ENCODE measurements around the gene ARHGAP44.

ARHGAP44 gene

GRCh38 chr17:13030056-13030455, 240.8 kb downstream of the ARHGAP44 start:
- CTCF ChIA-PET = interaction anchor here (0.7 to 6.2 kb wide), 59 partner anchors 8 to 1896 kb away, joined by 3 to 137 read pairs (median 4); partner anchors contain the start of gene ELAC2
- Histone ChIP-seq H3K36me3 (ENCODE audit: control insufficient read depth in 2 of 2, insufficient read depth in 1 of 2, low read length in 2 of 2) (no peaks in the 10 kb centered on the region), H3K9me3 (ENCODE audit: control insufficient read depth, insufficient read depth, low read depth, low read length) (no peaks in the 10 kb centered on the region), H3K4me3 (ENCODE audit: low read depth, low read length) (no peak overlapping the region), H3K4me1 (ENCODE audit: control insufficient read depth, insufficient read depth, low read length) (no peaks in the 10 kb centered on the region), H3K27ac (ENCODE audit: extremely low read depth, low read depth, low read length) (no peak overlapping the region)
- POLR2A ChIA-PET = interaction anchor here (4.0 kb wide), 1 partner anchor 11 kb away, joined by 26 read pairs; the partner anchor contains the start of gene ELAC2
- TF ChIP-seq ZNF600 (tag by site-specific recombination; IDR thresholded peaks at IDR 0.05) = no peak
- no peak for TF ChIP-seq ZNF488 (tag by site-specific recombination; IDR thresholded peaks at IDR 0.05)
- no peak for TF ChIP-seq ZFP3 (tag by site-specific recombination; IDR thresholded peaks at IDR 0.05; ENCODE audit: low read depth)
- no peak for TF ChIP-seq ZNF624 (tag by site-specific recombination; IDR thresholded peaks at IDR 0.05)
- TF ChIP-seq ZNF366 (tag by site-specific recombination; conservative IDR thresholded peaks at IDR 0.05) = no peak
- TF ChIP-seq PBX3 (CRISPR knock-in tag; IDR thresholded peaks at IDR 0.05) = no peak
- TF ChIP-seq ZNF561 (tag by site-specific recombination; IDR thresholded peaks at IDR 0.05; ENCODE audit: borderline replicate concordance) = no peak

- H3K4me1 ChIP-seq (ENCODE audit: control insufficient read depth, insufficient read depth, low read length) = no peaks in the 10 kb centered on the region
- ChIA-PET CTCF (interaction anchor here (0.5 to 6.2 kb wide), 77 partner anchors 8 to 1895 kb away, joined by 3 to 137 read pairs (median 4); partner anchors contain the start of gene ELAC2), POLR2A (interaction anchor here (4.0 kb wide), 1 partner anchor 12 kb away, joined by 26 read pairs; the partner anchor contains the start of gene ELAC2)
- H3K4me3 ChIP-seq (ENCODE audit: low read depth, low read length) = no peak overlapping the region
- H3K9me3 ChIP-seq (ENCODE audit: control insufficient read depth, insufficient read depth, low read depth, low read length) = no peaks in the 10 kb centered on the region
- TF ChIP-seq ZBTB17 (tag by site-specific recombination; IDR thresholded peaks at IDR 0.05) (peak; percentile 56), ZNF654 (tag by site-specific recombination; IDR thresholded peaks at IDR 0.05; ENCODE audit: low read depth) (peak; percentile 78), KLF17 (tag by site-specific recombination; IDR thresholded peaks at IDR 0.05) (no peak), ZNF248 (tag by site-specific recombination; IDR thresholded peaks at IDR 0.05) (no peak), ZNF398 (tag by site-specific recombination; IDR thresholded peaks at IDR 0.05) (no peak), ZNF530 (tag by site-specific recombination; IDR thresholded peaks at IDR 0.05; ENCODE audit: low read depth) (no peak)
- H3K27ac ChIP-seq (ENCODE audit: extremely low read depth, low read depth, low read length) = no peak overlapping the region
- H3K36me3 ChIP-seq (ENCODE audit: control insufficient read depth in 2 of 2, insufficient read depth in 1 of 2, low read length in 2 of 2) = no peaks in the 10 kb centered on the region
These were observed 241.4 kb downstream of the ARHGAP44 start for GRCh38 chr17:13030459-13031300.

- POLR2A ChIA-PET = interaction anchor here (4.0 kb wide), 1 partner anchor 13 kb away, joined by 26 read pairs; the partner anchor contains the start of gene ELAC2
- Histone ChIP-seq H3K27ac (ENCODE audit: extremely low read depth, low read depth, low read length) (no peak overlapping the region), H3K9me3 (ENCODE audit: control insufficient read depth, insufficient read depth, low read depth, low read length) (no peaks in the 10 kb centered on the region), H3K4me1 (ENCODE audit: control insufficient read depth, insufficient read depth, low read length) (no peaks in the 10 kb centered on the region), H3K36me3 (ENCODE audit: control insufficient read depth in 2 of 2, insufficient read depth in 1 of 2, low read length in 2 of 2) (no peaks in the 10 kb centered on the region), H3K4me3 (ENCODE audit: low read depth, low read length) (no peak overlapping the region)
- CTCF ChIA-PET = interaction anchor here (0.5 to 6.2 kb wide), 36 partner anchors 9 to 1894 kb away, joined by 3 to 137 read pairs (median 4); partner anchors contain the start of gene ELAC2
- TF ChIP-seq YY1 (tag by site-specific recombination; IDR thresholded peaks at IDR 0.05) = peak; percentile 46; the same call in 1 of the 2 replicates
- no peak for TF ChIP-seq ZNF324 (tag by site-specific recombination; IDR thresholded peaks at IDR 0.05)
- TF ChIP-seq ZNF768 (tag by site-specific recombination; IDR thresholded peaks at IDR 0.05) = no peak
- no peak for TF ChIP-seq ZNF133 (tag by site-specific recombination; IDR thresholded peaks at IDR 0.05)
- no peak for TF ChIP-seq GLI2 (tag by site-specific recombination; IDR thresholded peaks at IDR 0.05; ENCODE audit: borderline replicate concordance, low read depth)
- peak; percentile 29; the same call in 1 of the 2 replicates for TF ChIP-seq ZNF654 (tag by site-specific recombination; IDR thresholded peaks at IDR 0.05; ENCODE audit: low read depth)
- no peak for TF ChIP-seq KLF1 (tag by site-specific recombination; IDR thresholded peaks at IDR 0.05)
- no peak for TF ChIP-seq ZNF426 (tag by site-specific recombination; IDR thresholded peaks at IDR 0.05)
- no peak for TF ChIP-seq ZBTB10 (tag by site-specific recombination; IDR thresholded peaks at IDR 0.05)
These were observed 242.5 kb downstream of the ARHGAP44 start for GRCh38 chr17:13031718-13032350.

All from HEK293 (cell line).